PC-9 (cell line): ENCODE results near the gene GPX5. TPM values are rescaled to one million over a fixed set of nuclear protein-coding genes. Genes with fewer than 3 reads are reported as not detected.
"Not testable (repeated sequence)": the region's sequence is repeated elsewhere in the genome, so short reads cannot be mapped to it uniquely, and the experiment has no call there.

Source experiments
- BruUV-seq: library from RNA; stranded (reverse); fragments of 400-500 nt; replicated peaks from 2 replicates; lab custom pipeline; 2021; lab: Mats Ljungman, UMichigan
- CTCF ChIA-PET: fragments of 300-600 bp; sonication (Branson Sonifier 250); formaldehyde crosslinking; loops from one replicate; lab custom pipeline; 2022; ENCODE audit warnings: antibody characterized with exemption; lab: Charles Lee
- POLR2A ChIA-PET: fragments of 300-600 bp; sonication (Branson Sonifier 250); formaldehyde crosslinking; loops from one replicate; lab custom pipeline; 2022; ENCODE audit warnings: antibody characterized with exemption; ENCODE audit not compliant: unreplicated experiment; lab: Charles Lee
- DNase-seq, 2 experiments: peaks; one replicate each; pipeline versions ENCODE4 v3.0.0 to v3.0.0-alpha.2; 2015 to 2022; ENCODE audit warnings: mixed read lengths in 1 of 2
- H2AFZ ChIP-seq: fragments of 200-600 bp; sonication (generic); 2 replicates; pipeline ENCODE4 v1.8.1; 2017; ENCODE audit warnings: antibody characterized with exemption
- H3F3A ChIP-seq: fragments of 200-600 bp; sonication (generic); 2 replicates; pipeline ENCODE4 v1.8.1; 2017; ENCODE audit warnings: antibody characterized with exemption, mild to moderate bottlenecking, low read depth; ENCODE audit not compliant: insufficient read depth
- H3K27ac ChIP-seq: fragments of 200-600 bp; sonication (generic); 2 replicates; pipeline ENCODE4 v1.6.1; 2016; ENCODE audit warnings: mixed run types
- H3K27me3 ChIP-seq: fragments of 200-600 bp; sonication (generic); 2 replicates; pipeline ENCODE4 v1.6.1; 2016; ENCODE audit warnings: low read depth, mixed run types; ENCODE audit not compliant: insufficient read depth
- H3K36me3 ChIP-seq: fragments of 200-600 bp; sonication (generic); 2 replicates; pipeline ENCODE4 v1.6.1; 2016; ENCODE audit warnings: low read depth, mixed run types
- H3K4me1 ChIP-seq: fragments of 200-600 bp; sonication (generic); replicated peaks from 2 replicates; pipeline ENCODE4 v1.6.1; 2016; ENCODE audit warnings: mixed run types; ENCODE audit not compliant: insufficient read depth
- H3K4me2 ChIP-seq: fragments of 200-600 bp; sonication (generic); 2 replicates; pipeline ENCODE4 v1.6.1; 2017; ENCODE audit warnings: mixed run types
- H3K4me3 ChIP-seq: fragments of 200-600 bp; sonication (generic); 2 replicates; pipeline ENCODE4 v1.6.1; 2016; ENCODE audit warnings: mixed run types
- H3K79me2 ChIP-seq: fragments of 200-600 bp; sonication (generic); 2 replicates; pipeline ENCODE4 v1.6.1; 2017; ENCODE audit warnings: low read depth, mixed run types
- H3K9me2 ChIP-seq: fragments of 200-600 bp; sonication (generic); 2 replicates; pipeline ENCODE4 v1.8.1; 2017; ENCODE audit warnings: mild to moderate bottlenecking; ENCODE audit not compliant: insufficient read depth
- H3K9me3 ChIP-seq: fragments of 200-600 bp; sonication (generic); 2 replicates; pipeline ENCODE4 v1.8.1; 2016; ENCODE audit warnings: low read depth; ENCODE audit not compliant: insufficient read depth
- H4K20me1 ChIP-seq: fragments of 200-600 bp; sonication (generic); 2 replicates; pipeline ENCODE4 v1.8.1; 2017; ENCODE audit not compliant: insufficient read depth
- EZH2 ChIP-seq: fragments of 200-600 bp; sonication (generic); IDR thresholded peaks from 2 replicates; pipeline ENCODE4 v1.8.0; 2017; ENCODE audit warnings: antibody characterized with exemption, low read depth
- intact Hi-C: fragments of 100-400 bp; cut with micrococcal nuclease; formaldehyde crosslinking; loops from one replicate; pipeline ENCODE4 v1.10.0; 2022; ENCODE audit not compliant: unreplicated experiment
- total RNA-seq: library from RNA; stranded (reverse); gene quantifications from 2 replicates; pipeline ENCODE4 v1.2.3, GENCODE V29; 2021
- TF ChIP-seq, protein P1 (sequence below): fragments of 200-600 bp; sonication (generic); conservative IDR thresholded peaks from 2 replicates; pipeline ENCODE4 v1.6.1; 2017; ENCODE audit warnings: mixed run types, antibody characterized with exemption, mild to moderate bottlenecking, moderate library complexity

Gene GPX5
- total RNA-seq, 1 experiment from 2014 or later, result not detected

DNA sequence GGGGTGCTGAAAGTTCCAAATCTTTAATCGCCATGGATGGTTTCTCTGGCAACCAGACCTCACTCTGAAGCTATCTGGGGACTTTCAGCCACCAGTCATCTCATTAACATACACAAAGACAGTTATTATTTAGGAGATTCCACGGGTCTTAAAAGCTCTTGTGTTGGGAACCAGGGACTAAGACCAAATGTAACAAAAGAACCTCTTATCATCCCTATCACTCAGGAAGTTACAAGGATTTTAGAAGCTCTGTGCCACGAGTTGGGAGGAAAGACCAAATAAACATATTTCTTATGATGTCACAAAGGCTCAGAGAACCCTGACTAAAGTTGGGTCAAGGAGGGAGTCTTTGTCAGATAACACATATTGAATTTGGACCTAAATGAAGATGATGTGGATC lies 27.8 kb upstream of the GPX5 start:
- POLR2A ChIA-PET, result no interaction called here
- intact Hi-C loops, result loop anchor here (10.0 kb wide), 1 partner anchor 157 kb away; no protein-coding TSS in a partner anchor

DNA sequence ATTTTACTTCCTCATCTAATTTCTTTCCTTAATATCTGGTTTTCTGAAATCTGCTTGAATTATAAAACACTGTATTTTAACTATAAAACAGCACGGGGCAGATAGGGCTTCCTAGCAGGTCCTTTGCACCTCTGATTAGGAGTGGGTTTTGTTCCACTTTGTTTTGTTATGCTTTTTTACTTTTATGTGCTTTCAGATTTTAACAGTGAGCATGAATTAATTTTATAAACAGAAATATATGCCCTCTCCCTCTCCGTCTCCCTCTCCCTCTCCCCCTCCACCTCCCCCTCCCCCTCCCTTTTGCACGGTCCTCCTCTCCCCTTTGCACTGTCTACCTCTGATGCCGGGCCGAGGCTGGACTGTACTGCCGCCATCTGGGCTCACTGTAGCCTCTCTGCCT lies 24.4 kb upstream of the GPX5 start:
- TF ChIP-seq EZH2, result no peak
- TF ChIP-seq, protein P1, sequence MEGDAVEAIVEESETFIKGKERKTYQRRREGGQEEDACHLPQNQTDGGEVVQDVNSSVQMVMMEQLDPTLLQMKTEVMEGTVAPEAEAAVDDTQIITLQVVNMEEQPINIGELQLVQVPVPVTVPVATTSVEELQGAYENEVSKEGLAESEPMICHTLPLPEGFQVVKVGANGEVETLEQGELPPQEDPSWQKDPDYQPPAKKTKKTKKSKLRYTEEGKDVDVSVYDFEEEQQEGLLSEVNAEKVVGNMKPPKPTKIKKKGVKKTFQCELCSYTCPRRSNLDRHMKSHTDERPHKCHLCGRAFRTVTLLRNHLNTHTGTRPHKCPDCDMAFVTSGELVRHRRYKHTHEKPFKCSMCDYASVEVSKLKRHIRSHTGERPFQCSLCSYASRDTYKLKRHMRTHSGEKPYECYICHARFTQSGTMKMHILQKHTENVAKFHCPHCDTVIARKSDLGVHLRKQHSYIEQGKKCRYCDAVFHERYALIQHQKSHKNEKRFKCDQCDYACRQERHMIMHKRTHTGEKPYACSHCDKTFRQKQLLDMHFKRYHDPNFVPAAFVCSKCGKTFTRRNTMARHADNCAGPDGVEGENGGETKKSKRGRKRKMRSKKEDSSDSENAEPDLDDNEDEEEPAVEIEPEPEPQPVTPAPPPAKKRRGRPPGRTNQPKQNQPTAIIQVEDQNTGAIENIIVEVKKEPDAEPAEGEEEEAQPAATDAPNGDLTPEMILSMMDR, result no peak
- no peaks in the 10 kb centered on the region for H3K9me2 ChIP-seq
- no peaks in the 10 kb centered on the region for H3K4me1 ChIP-seq
- no peaks in the 10 kb centered on the region for H3K79me2 ChIP-seq
- no peaks in the 10 kb centered on the region for H3K36me3 ChIP-seq
- H3K9me3 ChIP-seq, result no peaks in the 10 kb centered on the region
- no TSS peak for BruUV-seq
- no peak overlapping the region for H2AFZ ChIP-seq
- POLR2A ChIA-PET, result no interaction called here
- no peak overlapping the region for H3K4me3 ChIP-seq
- H4K20me1 ChIP-seq, result no peaks in the 10 kb centered on the region
- CTCF ChIA-PET, result no interaction called here
- no peaks in the 10 kb centered on the region for H3F3A ChIP-seq
- intact Hi-C loops, result no loop called here
- no peak overlapping the region for H3K4me2 ChIP-seq
- no peak for DNase-seq
- H3K27ac ChIP-seq, result no peak overlapping the region
- no peaks in the 10 kb centered on the region for H3K27me3 ChIP-seq

More for the DNA sequence above, 27.8 kb upstream of the GPX5 start:
- Histone ChIP-seq H3K27ac (no peak overlapping the region), H3K4me3 (no peak overlapping the region), H3K79me2 (no peaks in the 10 kb centered on the region), H2AFZ (no peak overlapping the region), H3K27me3 (no peaks in the 10 kb centered on the region), H3K4me1 (peaks cover 12% of the 10 kb centered on the region; the same call in 1 of the 2 replicates), H3F3A (no peaks in the 10 kb centered on the region), H3K9me3 (no peaks in the 10 kb centered on the region), H3K4me2 (no peak overlapping the region), H4K20me1 (no peaks in the 10 kb centered on the region), H3K9me2 (no peaks in the 10 kb centered on the region), H3K36me3 (no peaks in the 10 kb centered on the region)
- CTCF ChIA-PET, result no interaction called here
- DNase-seq, result no peak
- BruUV-seq, result no TSS peak
- no peak for TF ChIP-seq EZH2
- TF ChIP-seq, protein P1, result no peak

DNA sequence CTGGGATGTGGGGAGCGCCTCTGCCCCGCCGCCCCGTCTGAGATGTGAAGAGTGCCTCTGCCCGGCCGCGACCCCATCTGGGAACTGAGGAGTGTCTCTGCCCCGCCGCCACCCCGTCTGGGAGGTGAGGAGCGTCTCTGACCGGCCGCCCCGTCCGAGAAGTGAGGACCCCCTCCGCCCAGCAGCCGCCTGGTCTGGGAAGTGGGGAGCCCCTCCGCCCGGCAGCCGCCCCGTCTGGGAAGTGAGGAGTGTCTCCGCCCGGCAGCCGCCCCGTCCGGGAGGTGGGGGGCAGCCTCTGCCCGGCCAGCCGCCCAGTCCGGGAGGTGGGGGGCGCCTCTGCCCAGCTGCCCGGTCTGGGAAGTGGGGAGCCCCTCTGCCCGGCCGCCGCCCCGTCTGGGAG lies 23.5 kb upstream of the GPX5 start:
- H3K27me3 ChIP-seq, H3K9me2 ChIP-seq, H3K4me3 ChIP-seq, H2AFZ ChIP-seq, intact Hi-C loops, DNase-seq, H3F3A ChIP-seq, H4K20me1 ChIP-seq, POLR2A ChIA-PET, H3K9me3 ChIP-seq, H3K27ac ChIP-seq, H3K4me1 ChIP-seq, BruUV-seq, CTCF ChIA-PET, H3K36me3 ChIP-seq, H3K79me2 ChIP-seq, H3K4me2 ChIP-seq: not testable (repeated sequence)

DNA sequence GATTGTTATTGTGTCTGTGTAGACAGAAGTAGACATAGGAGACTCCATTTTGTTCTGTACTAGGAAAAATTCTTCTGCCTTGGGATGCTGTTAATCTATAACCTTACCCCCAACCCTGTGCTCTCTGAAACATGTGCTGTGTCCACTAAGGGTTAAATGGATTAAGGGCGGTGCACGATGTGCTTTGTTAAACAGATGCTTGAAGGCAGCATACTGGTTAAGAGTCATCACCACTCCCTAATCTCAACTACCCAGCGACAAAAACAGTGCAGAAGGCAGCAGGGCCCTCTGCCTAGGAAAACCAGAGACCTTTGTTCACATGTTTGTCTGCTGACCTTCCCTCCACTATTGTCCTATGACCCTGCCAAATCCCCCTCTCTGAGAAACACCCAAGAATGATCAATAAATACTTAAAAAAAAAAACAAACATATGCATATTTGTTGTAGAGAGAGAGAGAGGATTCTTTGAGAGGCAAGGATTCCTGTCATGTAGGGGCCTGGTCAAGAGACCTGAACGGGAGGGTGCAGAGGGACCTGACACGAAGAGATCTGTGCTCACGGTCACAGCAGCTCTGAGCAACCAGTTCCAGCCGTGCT lies 22.9 kb upstream of the GPX5 start:
- intact Hi-C loops, H3K36me3 ChIP-seq, CTCF ChIA-PET, DNase-seq, H2AFZ ChIP-seq, H3K79me2 ChIP-seq, H3K27me3 ChIP-seq, H3K27ac ChIP-seq, BruUV-seq, POLR2A ChIA-PET, H3K4me3 ChIP-seq, H3K4me2 ChIP-seq, H3K4me1 ChIP-seq, H3F3A ChIP-seq, H3K9me2 ChIP-seq, H3K9me3 ChIP-seq, H4K20me1 ChIP-seq: not testable (repeated sequence)
